Fibroblast of lung (primary cell): ENCODE data around the gene UBE2S. TPM values are rescaled to one million over a fixed set of nuclear protein-coding genes. Genes with fewer than 3 reads are reported as not detected.

ENCODE experiments used
- DNase-seq, 2 donors: peaks; one replicate each; pipeline versions ENCODE4 v3.0.0 to v3.0.0-alpha.2; 2010; ENCODE audit warnings: low read depth in 2 of 2
- H2AFZ ChIP-seq: 2 replicates; pipeline ENCODE4 v1.5.1; 2012; ENCODE audit warnings: low read length, control low read depth, inconsistent platforms
- H3K27ac ChIP-seq: 2 replicates; pipeline ENCODE4 v1.5.1; 2011; ENCODE audit warnings: low read length, control low read depth; ENCODE audit not compliant: insufficient read depth
- H3K27me3 ChIP-seq: 2 replicates; pipeline ENCODE4 v1.5.1; 2011; ENCODE audit warnings: mild to moderate bottlenecking, low read length; ENCODE audit not compliant: control insufficient read depth, insufficient read depth
- H3K36me3 ChIP-seq: 2 replicates; pipeline ENCODE4 v1.5.1; 2011; ENCODE audit warnings: low read length; ENCODE audit not compliant: control insufficient read depth, insufficient read depth
- H3K4me1 ChIP-seq: 2 replicates; pipeline ENCODE4 v1.5.1; 2011; ENCODE audit warnings: low read length; ENCODE audit not compliant: control insufficient read depth, insufficient read depth; ENCODE audit errors: extremely low read depth
- H3K4me2 ChIP-seq: 2 replicates; pipeline ENCODE4 v1.5.1; 2011; ENCODE audit warnings: low read length, control low read depth; ENCODE audit not compliant: insufficient read depth; ENCODE audit errors: extremely low read depth
- H3K4me3 ChIP-seq, 4 experiments: fragments of 200-600 bp in 1 of 4; sonication (generic) in 1 of 4; replicated peaks in 1 of 4; 2 replicates each; pipeline ENCODE4 v1.5.1; 2011 to 2016; ENCODE audit warnings: low read length in 4 of 4, low read depth in 3 of 4, mild to moderate bottlenecking in 3 of 4, control low read depth in 2 of 4, inconsistent platforms in 1 of 4, mixed read lengths in 1 of 4; ENCODE audit not compliant: insufficient read depth in 1 of 4; ENCODE audit errors: control extremely low read depth in 1 of 4
- H3K79me2 ChIP-seq: 2 replicates; pipeline ENCODE4 v1.5.1; 2012; ENCODE audit warnings: mild to moderate bottlenecking, low read length, inconsistent platforms; ENCODE audit not compliant: control insufficient read depth, insufficient read depth
- H3K9ac ChIP-seq: 2 replicates; pipeline ENCODE4 v1.5.1; 2011; ENCODE audit warnings: mild to moderate bottlenecking, low read length, control low read depth; ENCODE audit not compliant: insufficient read depth
- H3K9me3 ChIP-seq: 2 replicates; pipeline ENCODE4 v1.5.1; 2012; ENCODE audit warnings: low read depth, low read length; ENCODE audit not compliant: control insufficient read depth, insufficient read depth
- H4K20me1 ChIP-seq: 2 replicates; pipeline ENCODE4 v1.5.1; 2011; ENCODE audit warnings: low read length; ENCODE audit not compliant: control insufficient read depth, insufficient read depth; ENCODE audit errors: extremely low read depth
- EZH2 ChIP-seq: IDR thresholded peaks from 2 replicates; pipeline ENCODE4 v1.5.1; 2012; ENCODE audit warnings: low read length, control low read depth, mild to moderate bottlenecking; ENCODE audit errors: missing control alignments
- polyA plus RNA-seq, 2 donors: library from polyadenylated mRNA; depleted of rRNA in 1 of 2; stranded (reverse) in 1 of 2; unstranded in 1 of 2; fragments of >200 nt; gene quantifications; 2 replicates each; pipeline ENCODE4 v1.2.1, GENCODE V29; 2011 to 2012; ENCODE audit warnings: missing spikeins in 1 of 2
- total RNA-seq: library from RNA; depleted of rRNA; stranded (reverse); fragments of >200 nt; gene quantifications from 2 replicates; pipeline ENCODE4 v1.2.1, GENCODE V29; 2014
- TF ChIP-seq, protein P1 (sequence below), 2 donors: IDR thresholded peaks in 1 of 2; conservative IDR thresholded peaks in 1 of 2; 1 replicate in 1 of 2; 2 replicates in 1 of 2; pipeline ENCODE4 v1.5.1; 2011 to 2012; ENCODE audit warnings: low read length in 2 of 2, control low read depth in 1 of 2, inconsistent platforms in 1 of 2, low read depth in 1 of 2, mild to moderate bottlenecking in 1 of 2

Gene UBE2S
- total and polyA plus RNA-seq, 2 donors (not counting 1 experiment from before 2014, with no cell fraction given): 25.4 to 41.0 TPM

DNA sequence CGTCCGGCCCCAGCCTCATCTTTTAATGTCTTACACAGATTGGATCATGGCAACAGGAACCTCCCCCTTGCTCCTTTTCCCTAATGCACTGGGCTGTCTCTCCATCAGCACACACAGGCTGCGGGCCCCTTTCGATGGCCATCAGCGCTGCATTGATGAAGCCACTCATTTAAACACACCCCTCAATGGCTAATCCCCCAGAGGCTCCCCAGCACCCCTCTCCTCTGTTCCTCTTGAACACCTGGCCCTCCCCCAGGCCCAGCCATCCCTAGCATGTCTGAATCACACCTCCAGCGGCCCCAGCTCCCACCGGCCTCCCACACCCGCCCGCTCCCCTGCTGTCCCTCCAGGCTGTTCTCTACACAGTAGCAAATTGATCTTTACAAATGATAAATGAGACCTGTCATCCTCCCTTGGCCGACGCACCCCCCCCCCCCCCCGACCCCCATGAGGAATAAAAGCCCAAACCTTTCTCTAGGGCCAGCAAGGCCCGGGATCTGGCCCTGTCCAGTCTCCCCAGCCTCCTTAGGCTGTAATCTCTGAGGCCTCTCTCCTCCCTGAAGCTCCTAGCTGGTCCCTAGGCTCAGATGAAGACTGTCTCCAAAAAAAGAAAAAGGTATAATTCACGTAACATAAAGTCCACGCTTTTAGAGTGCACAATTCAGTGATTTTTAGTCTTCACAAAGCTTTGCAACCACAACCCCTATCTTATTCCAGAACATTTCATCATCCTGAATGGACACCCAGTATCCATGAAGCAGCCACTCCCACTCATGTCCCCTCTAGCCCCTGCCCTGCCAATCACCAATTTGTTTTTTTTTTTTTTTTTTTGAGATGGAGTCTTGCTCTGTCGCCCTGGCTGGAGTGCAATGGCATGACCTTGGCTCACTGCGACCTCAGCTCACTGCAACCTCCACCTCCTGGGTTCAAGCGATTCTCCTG, 14.5 kb downstream of the UBE2S start:
- peaks cover 8% of the 10 kb centered on the region for H3K4me1 ChIP-seq
- no peak overlapping the region for H2AFZ ChIP-seq
- peaks cover 18% of the 10 kb centered on the region for H3K36me3 ChIP-seq
- H3K9ac ChIP-seq: no peak overlapping the region
- no peak for DNase-seq
- H3K4me3 ChIP-seq: no peak overlapping the region
- TF ChIP-seq EZH2: no peak
- TF ChIP-seq, protein P1, sequence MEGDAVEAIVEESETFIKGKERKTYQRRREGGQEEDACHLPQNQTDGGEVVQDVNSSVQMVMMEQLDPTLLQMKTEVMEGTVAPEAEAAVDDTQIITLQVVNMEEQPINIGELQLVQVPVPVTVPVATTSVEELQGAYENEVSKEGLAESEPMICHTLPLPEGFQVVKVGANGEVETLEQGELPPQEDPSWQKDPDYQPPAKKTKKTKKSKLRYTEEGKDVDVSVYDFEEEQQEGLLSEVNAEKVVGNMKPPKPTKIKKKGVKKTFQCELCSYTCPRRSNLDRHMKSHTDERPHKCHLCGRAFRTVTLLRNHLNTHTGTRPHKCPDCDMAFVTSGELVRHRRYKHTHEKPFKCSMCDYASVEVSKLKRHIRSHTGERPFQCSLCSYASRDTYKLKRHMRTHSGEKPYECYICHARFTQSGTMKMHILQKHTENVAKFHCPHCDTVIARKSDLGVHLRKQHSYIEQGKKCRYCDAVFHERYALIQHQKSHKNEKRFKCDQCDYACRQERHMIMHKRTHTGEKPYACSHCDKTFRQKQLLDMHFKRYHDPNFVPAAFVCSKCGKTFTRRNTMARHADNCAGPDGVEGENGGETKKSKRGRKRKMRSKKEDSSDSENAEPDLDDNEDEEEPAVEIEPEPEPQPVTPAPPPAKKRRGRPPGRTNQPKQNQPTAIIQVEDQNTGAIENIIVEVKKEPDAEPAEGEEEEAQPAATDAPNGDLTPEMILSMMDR (conservative IDR thresholded peaks at IDR 0.05 in 1 of 2, IDR thresholded peaks at IDR 0.05 in 1 of 2; ENCODE audit: low read depth in 1 of 2, low read length in 2 of 2): no peak
- no peak overlapping the region for H3K4me2 ChIP-seq
- H3K27me3 ChIP-seq: no peaks in the 10 kb centered on the region
- peaks cover 22% of the 10 kb centered on the region for H3K79me2 ChIP-seq
- no peak overlapping the region for H3K27ac ChIP-seq
- H3K9me3 ChIP-seq: no peaks in the 10 kb centered on the region
- H4K20me1 ChIP-seq: no peaks in the 10 kb centered on the region

DNA sequence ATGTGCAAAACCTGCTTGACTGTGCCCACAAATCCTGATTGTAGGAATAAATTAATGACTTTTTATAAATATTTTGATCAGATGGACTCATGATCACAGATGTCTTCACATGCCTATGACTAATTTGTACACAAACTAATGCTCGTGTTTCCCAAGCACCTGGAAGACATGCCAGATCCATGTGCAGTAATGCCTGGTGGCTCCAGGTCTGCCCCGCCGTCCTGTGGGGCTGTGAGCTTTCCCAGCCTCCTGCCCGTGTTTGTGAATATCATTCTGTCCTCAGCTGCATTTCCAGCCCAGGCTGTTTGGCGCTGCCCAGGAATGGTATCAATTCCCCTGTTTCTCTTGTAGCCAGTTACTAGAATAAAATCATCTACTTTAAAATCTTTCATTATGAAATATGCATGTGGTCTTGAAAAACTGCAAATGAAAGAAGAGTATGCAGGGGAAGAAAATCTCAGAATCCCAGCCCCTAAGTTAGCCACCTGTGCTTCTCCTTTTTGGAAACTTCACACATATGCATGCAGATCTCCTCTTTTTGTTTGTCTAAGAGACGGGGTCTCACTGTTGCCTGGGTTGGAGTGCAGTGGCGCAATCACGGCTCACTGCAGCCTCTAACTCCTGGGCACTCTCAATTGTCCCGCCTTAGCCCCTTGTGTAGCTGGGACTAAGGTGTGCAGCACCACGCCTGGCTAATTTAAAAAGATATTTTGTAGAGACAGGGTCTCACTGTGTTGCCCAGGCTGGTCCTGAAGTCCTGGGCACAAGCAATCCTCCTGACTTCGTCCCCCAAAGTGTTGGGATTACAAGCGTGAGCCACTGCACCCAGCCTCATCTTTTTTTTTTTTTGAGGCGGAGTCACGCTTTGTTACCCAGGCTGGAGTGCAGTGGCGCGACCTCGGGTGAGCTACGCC, 15.6 kb downstream of the UBE2S start:
- Histone ChIP-seq H3K9ac (no peak overlapping the region), H3K79me2 (peaks cover 33% of the 10 kb centered on the region), H3K9me3 (no peaks in the 10 kb centered on the region), H3K36me3 (peaks cover 29% of the 10 kb centered on the region), H3K4me3 (no peak overlapping the region), H3K4me1 (peaks cover 18% of the 10 kb centered on the region), H3K27me3 (no peaks in the 10 kb centered on the region), H4K20me1 (peaks cover 3% of the 10 kb centered on the region), H3K4me2 (no peak overlapping the region), H2AFZ (no peak overlapping the region), H3K27ac (no peak overlapping the region)
- TF ChIP-seq, protein P1 (conservative IDR thresholded peaks at IDR 0.05 in 1 of 2, IDR thresholded peaks at IDR 0.05 in 1 of 2; ENCODE audit: low read depth in 1 of 2, low read length in 2 of 2): no peak
- TF ChIP-seq EZH2: no peak
- peak in 1 of 2 donors; percentile 32 for DNase-seq

DNA sequence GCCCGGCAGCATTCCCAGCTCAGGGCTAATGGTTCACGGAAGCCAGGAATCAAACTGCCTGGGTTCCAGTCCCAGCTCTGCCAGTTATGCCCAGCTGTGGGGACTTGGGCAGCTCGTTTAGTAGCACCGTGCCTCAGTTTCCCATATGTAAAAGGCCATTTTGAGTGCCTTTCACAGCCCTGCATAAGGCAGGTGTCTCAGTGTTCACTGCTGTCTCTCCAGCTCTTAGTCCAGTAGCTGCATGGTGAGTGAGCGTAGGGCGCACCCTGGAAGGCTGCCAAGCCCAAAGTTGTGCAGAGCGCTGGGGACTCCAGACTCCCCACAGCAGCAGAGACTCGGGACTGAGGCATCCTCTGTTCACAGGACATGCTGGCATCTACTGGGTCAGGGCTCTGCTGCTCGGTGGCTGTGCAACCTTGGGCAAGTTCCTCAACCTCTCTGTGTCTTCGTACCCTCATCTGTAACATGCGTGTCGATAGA, 16.4 kb downstream of the UBE2S start:
- Histone ChIP-seq H2AFZ (no peak overlapping the region), H3K4me3 (no peak overlapping the region), H3K27ac (no peak overlapping the region), H3K9ac (no peak overlapping the region), H3K9me3 (no peaks in the 10 kb centered on the region), H3K79me2 (peaks cover 41% of the 10 kb centered on the region), H3K27me3 (no peaks in the 10 kb centered on the region), H4K20me1 (peaks cover 3% of the 10 kb centered on the region), H3K4me1 (peaks cover 18% of the 10 kb centered on the region), H3K4me2 (no peak overlapping the region), H3K36me3 (peaks cover 29% of the 10 kb centered on the region)
- no peak for DNase-seq
- no peak for TF ChIP-seq EZH2
- TF ChIP-seq, protein P1 (conservative IDR thresholded peaks at IDR 0.05 in 1 of 2, IDR thresholded peaks at IDR 0.05 in 1 of 2; ENCODE audit: low read depth in 1 of 2, low read length in 2 of 2): no peak
